Activated CD8-positive, alpha-beta T cell treated with anti-CD3 and anti-CD28 coated beads for 36 hours (primary cell): ENCODE data around the gene SAMD15. TPM values are rescaled to one million over a fixed set of nuclear protein-coding genes. Genes with fewer than 3 reads are reported as not detected.

ENCODE experiments used
- ATAC-seq: fragments of 200-7000 bp; cut with Tn5 transposase; one replicate; pipeline ENCODE4 v1.10.0; 2021; ENCODE audit warnings: mild to moderate bottlenecking, moderate library complexity
- CTCF ChIA-PET: fragments of 350-600 bp; sonication (Branson Sonifier 250); formaldehyde crosslinking; loops from one replicate; lab custom pipeline; 2021; ENCODE audit warnings: antibody characterized with exemption; lab: Charles Lee
- POLR2A ChIA-PET: fragments of 350-600 bp; sonication (Branson Sonifier 250); formaldehyde crosslinking; loops from one replicate; lab custom pipeline; 2021; ENCODE audit warnings: antibody characterized with exemption; lab: Charles Lee
- DNase-seq: peaks from one replicate; pipeline ENCODE4 v3.0.0-alpha.2; 2020
- H3K27ac Mint-ChIP-seq: one replicate; pipeline ENCODE4 v1.8.0; 2021; ENCODE audit warnings: mild to moderate bottlenecking, mixed read lengths
- H3K27me3 Mint-ChIP-seq: one replicate; pipeline ENCODE4 v1.8.0; 2021; ENCODE audit warnings: mixed read lengths
- H3K36me3 Mint-ChIP-seq: one replicate; pipeline ENCODE4 v1.8.0; 2021; ENCODE audit warnings: low read depth, mixed read lengths
- H3K4me1 Mint-ChIP-seq: one replicate; pipeline ENCODE4 v1.8.0; 2021; ENCODE audit warnings: low read depth, mixed read lengths
- H3K4me3 Mint-ChIP-seq: one replicate; pipeline ENCODE4 v1.8.0; 2021; ENCODE audit warnings: mild to moderate bottlenecking, moderate library complexity, mixed read lengths
- H3K9me3 Mint-ChIP-seq: one replicate; pipeline ENCODE4 v1.8.0; 2021; ENCODE audit warnings: mixed read lengths
- CTCF ChIP-seq: fragments of 200-600 bp; IDR thresholded peaks from one replicate; pipeline ENCODE4 v1.8.0; 2022; ENCODE audit warnings: antibody characterized with exemption, mild to moderate bottlenecking
- intact Hi-C: fragments of 100-400 bp; cut with micrococcal nuclease; formaldehyde crosslinking; loops from one replicate; pipeline ENCODE4 v1.10.0; 2022
- total RNA-seq, 2 experiments: library from RNA; stranded (reverse); gene quantifications; one replicate each; pipeline ENCODE4 v1.2.3, GENCODE V29; 2021

Gene SAMD15
- total RNA-seq, 2 experiments from 2014 or later: 0.11 to 0.56 TPM

- Mint-ChIP-seq H3K9me3 (no peaks in the 10 kb centered on the region), H3K36me3 (no peaks in the 10 kb centered on the region), H3K27ac (no peak overlapping the region), H3K27me3 (no peaks in the 10 kb centered on the region), H3K4me1 (no peaks in the 10 kb centered on the region), H3K4me3 (no peak overlapping the region)
- ChIA-PET CTCF (interaction anchor here (1.5 kb wide), 1 partner anchor 74 kb away, joined by 3 read pairs; no protein-coding TSS in a partner anchor), POLR2A (no interaction called here)
- intact Hi-C loops: no loop called here
- ATAC-seq: no peak
- DNase-seq: no peak
- TF ChIP-seq CTCF: no peak
Observed at GRCh38 chr14:77390188-77390587, 13.0 kb downstream of the SAMD15 start.

- no peak for DNase-seq
- Mint-ChIP-seq H3K4me3 (no peak overlapping the region), H3K36me3 (peaks cover 4% of the 10 kb centered on the region), H3K27me3 (no peaks in the 10 kb centered on the region), H3K4me1 (no peaks in the 10 kb centered on the region), H3K27ac (no peak overlapping the region), H3K9me3 (no peaks in the 10 kb centered on the region)
- POLR2A ChIA-PET: no interaction called here
- CTCF ChIA-PET: no interaction called here
- intact Hi-C loops: no loop called here
- TF ChIP-seq CTCF: no peak
- ATAC-seq: no peak
Observed at GRCh38 chr14:77400216-77400615, 23.0 kb downstream of the SAMD15 start.

- Mint-ChIP-seq H3K27ac (no peak overlapping the region), H3K4me1 (peaks cover 13% of the 10 kb centered on the region), H3K9me3 (no peaks in the 10 kb centered on the region), H3K36me3 (no peaks in the 10 kb centered on the region), H3K27me3 (no peaks in the 10 kb centered on the region), H3K4me3 (no peak overlapping the region)
- no peak for DNase-seq
- intact Hi-C loops: no loop called here
- ChIA-PET CTCF (no interaction called here), POLR2A (no interaction called here)
- no peak for TF ChIP-seq CTCF
- ATAC-seq: no peak
Observed at GRCh38 chr14:77403768-77404167, 26.6 kb downstream of the SAMD15 start.

- H3K36me3 Mint-ChIP-seq: no peaks in the 10 kb centered on the region
- no peak overlapping the region for H3K27ac Mint-ChIP-seq
- H3K9me3 Mint-ChIP-seq: no peaks in the 10 kb centered on the region
- no peak for TF ChIP-seq CTCF
- ATAC-seq (no peak), DNase-seq (no peak)
- H3K4me1 Mint-ChIP-seq: peaks cover 13% of the 10 kb centered on the region
- intact Hi-C loops: no loop called here
- POLR2A ChIA-PET: no interaction called here
- no peaks in the 10 kb centered on the region for H3K27me3 Mint-ChIP-seq
- no peak overlapping the region for H3K4me3 Mint-ChIP-seq
- CTCF ChIA-PET: interaction anchor here (1.3 kb wide), 1 partner anchor 25 kb away, joined by 3 read pairs; no protein-coding TSS in a partner anchor
Observed at GRCh38 chr14:77406086-77406485, 28.9 kb downstream of the SAMD15 start.

- H3K9me3 Mint-ChIP-seq: no peaks in the 10 kb centered on the region
- ChIA-PET CTCF (interaction anchor here (1.3 kb wide), 1 partner anchor 24 kb away, joined by 3 read pairs; no protein-coding TSS in a partner anchor), POLR2A (no interaction called here)
- H3K4me1 Mint-ChIP-seq: peaks cover 13% of the 10 kb centered on the region
- no peak overlapping the region for H3K27ac Mint-ChIP-seq
- ATAC-seq: peak; percentile 24
- H3K27me3 Mint-ChIP-seq: no peaks in the 10 kb centered on the region
- no peak for TF ChIP-seq CTCF
- H3K4me3 Mint-ChIP-seq: no peak overlapping the region
- intact Hi-C loops: no loop called here
- no peaks in the 10 kb centered on the region for H3K36me3 Mint-ChIP-seq
- DNase-seq: no peak
Observed at GRCh38 chr14:77406718-77407117, 29.5 kb downstream of the SAMD15 start.
